A673 (cell line): ENCODE measurements around the gene RAB9B. TPM values are rescaled to one million over a fixed set of nuclear protein-coding genes. Genes with fewer than 3 reads are reported as not detected.

Source experiments
- BruUV-seq: library from RNA; stranded (reverse); fragments of 400-500 nt; replicated peaks from 2 replicates; lab custom pipeline; 2021; lab: Mats Ljungman, UMichigan
- CTCF ChIA-PET: fragments of 300-600 bp; sonication (Branson Sonifier 250); formaldehyde crosslinking; loops from one replicate; lab custom pipeline; 2022; ENCODE audit warnings: antibody characterized with exemption; lab: Charles Lee
- POLR2A ChIA-PET: fragments of 300-600 bp; sonication (Branson Sonifier 250); formaldehyde crosslinking; loops from one replicate; lab custom pipeline; 2022; ENCODE audit warnings: antibody characterized with exemption; ENCODE audit not compliant: low non-redundant PET; lab: Charles Lee
- DNase-seq: peaks from one replicate; pipeline ENCODE4 v3.0.0-alpha.2; 2015; ENCODE audit warnings: low spot score
- H3K27ac ChIP-seq: fragments of 200-600 bp; sonication (generic); 2 replicates; pipeline ENCODE4 v1.5.1; 2016; ENCODE audit warnings: mixed run types, low read depth, mild to moderate bottlenecking, mixed read lengths, antibody characterized with exemption, low read length; ENCODE audit not compliant: poor library complexity, severe bottlenecking
- H3K27me3 ChIP-seq: fragments of 200-600 bp; sonication (generic); replicated peaks from 2 replicates; pipeline ENCODE4 v1.6.1; 2017; ENCODE audit warnings: mixed run types, low read depth, mild to moderate bottlenecking, mixed read lengths, antibody characterized with exemption, low read length; ENCODE audit not compliant: insufficient read depth, poor library complexity
- H3K36me3 ChIP-seq: fragments of 200-600 bp; sonication (generic); 2 replicates; pipeline ENCODE4 v1.6.1; 2016; ENCODE audit warnings: mixed run types, mild to moderate bottlenecking, mixed read lengths, antibody characterized with exemption, low read length; ENCODE audit not compliant: insufficient read depth, poor library complexity, severe bottlenecking
- H3K4me1 ChIP-seq: fragments of 200-600 bp; sonication (generic); 2 replicates; pipeline ENCODE4 v1.6.1; 2017; ENCODE audit warnings: mixed run types, mild to moderate bottlenecking, mixed read lengths, antibody characterized with exemption, low read length; ENCODE audit not compliant: insufficient read depth, poor library complexity, severe bottlenecking
- H3K4me3 ChIP-seq: fragments of 200-600 bp; sonication (generic); 2 replicates; pipeline ENCODE4 v1.5.1; 2016; ENCODE audit warnings: low read depth, mixed run types, mild to moderate bottlenecking, mixed read lengths, low read length; ENCODE audit not compliant: poor library complexity, severe bottlenecking
- H3K9me3 ChIP-seq: fragments of 200-600 bp; sonication (generic); 2 replicates; pipeline ENCODE4 v1.6.1; 2016; ENCODE audit warnings: mixed run types, low read depth, mild to moderate bottlenecking, mixed read lengths, antibody characterized with exemption, low read length; ENCODE audit not compliant: poor library complexity, severe bottlenecking
- CTCF ChIP-seq: fragments of 300-800, 200-600 bp; sonication (generic); conservative IDR thresholded peaks from 2 replicates; pipeline ENCODE4 v1.5.1; 2017; ENCODE audit warnings: low read depth, mild to moderate bottlenecking, antibody characterized with exemption, low read length, moderate library complexity, mixed read lengths
- EZH2 ChIP-seq: fragments of 200-600 bp; sonication (generic); IDR thresholded peaks from 2 replicates; pipeline ENCODE4 v1.6.1; 2017; ENCODE audit warnings: borderline replicate concordance, low read depth, mild to moderate bottlenecking, mixed read lengths, antibody characterized with exemption, low read length; ENCODE audit not compliant: poor library complexity, severe bottlenecking
- intact Hi-C: fragments of 100-400 bp; cut with micrococcal nuclease; formaldehyde crosslinking; loops from one replicate; pipeline ENCODE4 v1.10.0; 2022; ENCODE audit not compliant: unreplicated experiment
- total RNA-seq: library from RNA; stranded (reverse); gene quantifications from 2 replicates; pipeline ENCODE4 v1.2.3, GENCODE V29; 2021

Gene RAB9B
- total RNA-seq, 1 experiment from 2014 or later = 0.67 TPM

- Histone ChIP-seq H3K27ac (no peak overlapping the region), H3K9me3 (no peaks in the 10 kb centered on the region), H3K36me3 (no peaks in the 10 kb centered on the region), H3K4me3 (no peak overlapping the region), H3K4me1 (no peaks in the 10 kb centered on the region), H3K27me3 (peaks cover 19% of the 10 kb centered on the region)
- ChIA-PET POLR2A (no interaction called here), CTCF (no interaction called here)
- no peak for TF ChIP-seq CTCF
- no peak for TF ChIP-seq EZH2
- intact Hi-C loops = no loop called here
- no TSS peak for BruUV-seq
- no peak for DNase-seq
These were observed 51.0 kb downstream of the RAB9B start for GRCh38 chrX:103781062-103781402.

DNA sequence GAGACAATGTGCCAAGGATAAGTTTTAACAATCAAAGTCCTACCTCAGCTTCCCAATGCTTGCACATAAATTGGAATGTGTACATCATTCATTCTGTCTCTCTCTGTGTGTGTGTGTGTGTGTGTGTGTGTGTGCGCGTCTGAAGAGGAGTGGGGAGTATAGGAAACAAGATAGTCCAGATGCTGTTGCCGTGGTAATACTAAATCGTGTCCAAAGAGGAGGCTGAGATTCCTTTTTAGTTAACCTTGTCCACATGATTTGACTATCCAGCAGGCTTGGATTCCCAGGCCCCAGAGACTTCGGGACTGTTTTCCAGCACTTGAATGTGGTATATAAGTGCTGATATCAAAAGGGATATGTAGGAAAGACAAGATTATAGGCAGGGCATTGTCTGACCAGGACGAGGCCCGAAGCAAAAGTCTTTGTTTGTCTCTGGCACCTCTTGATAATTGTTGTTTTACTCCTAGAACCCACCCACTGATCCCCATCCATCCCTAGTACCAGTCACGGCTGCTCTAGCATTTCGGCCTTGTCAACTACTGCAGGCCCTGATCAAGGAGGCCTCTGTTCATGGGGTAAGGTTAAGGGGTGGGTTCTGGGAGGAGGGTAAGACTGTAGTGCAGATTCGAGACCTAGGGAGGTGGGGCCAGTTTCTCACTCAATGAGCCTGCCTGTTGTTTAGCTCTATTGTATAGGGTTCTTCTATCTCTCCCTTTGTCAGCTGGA is 51.6 kb downstream of the RAB9B start:
- CTCF ChIA-PET = no interaction called here
- no TSS peak for BruUV-seq
- no peaks in the 10 kb centered on the region for H3K4me1 ChIP-seq
- peaks cover 24% of the 10 kb centered on the region for H3K27me3 ChIP-seq
- H3K27ac ChIP-seq = no peak overlapping the region
- intact Hi-C loops = no loop called here
- H3K36me3 ChIP-seq = no peaks in the 10 kb centered on the region
- DNase-seq = no peak
- POLR2A ChIA-PET = no interaction called here
- no peak overlapping the region for H3K4me3 ChIP-seq
- TF ChIP-seq CTCF (no peak), EZH2 (no peak)
- H3K9me3 ChIP-seq = no peaks in the 10 kb centered on the region

DNA sequence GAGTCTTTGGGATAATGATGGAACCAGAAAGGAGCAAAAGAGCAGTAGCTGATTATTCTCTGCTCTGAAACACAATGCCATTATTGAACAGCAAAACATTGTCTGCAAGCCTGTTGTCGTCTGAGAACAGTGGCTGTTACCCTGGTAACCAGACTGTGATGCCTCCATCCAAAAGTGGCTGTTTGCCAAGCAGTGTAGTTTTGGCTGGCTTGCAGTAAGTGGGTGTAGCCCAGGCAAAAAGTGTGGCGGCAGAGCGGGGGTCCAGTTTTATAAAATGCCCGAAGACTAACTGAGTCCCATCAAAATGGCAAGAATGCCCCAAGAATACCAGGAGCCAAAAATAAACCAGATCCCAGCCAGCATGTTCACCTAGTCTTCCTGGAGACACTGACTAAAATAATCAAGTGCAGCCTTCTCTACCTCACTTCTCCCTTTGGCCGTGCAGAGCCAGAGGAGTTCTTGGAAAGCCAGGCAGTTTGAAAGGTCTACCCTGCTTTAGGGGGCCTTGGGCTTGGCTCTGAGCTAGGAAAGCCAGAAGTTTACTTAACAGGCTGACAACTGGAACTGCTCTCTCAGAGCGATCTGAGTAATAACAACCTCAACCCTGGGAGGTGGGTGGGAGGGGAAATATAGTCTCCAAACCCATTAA is 52.8 kb downstream of the RAB9B start:
- Histone ChIP-seq H3K27me3 (peaks cover 27% of the 10 kb centered on the region), H3K27ac (no peak overlapping the region), H3K4me1 (no peaks in the 10 kb centered on the region), H3K36me3 (no peaks in the 10 kb centered on the region), H3K9me3 (no peaks in the 10 kb centered on the region), H3K4me3 (no peak overlapping the region)
- CTCF ChIA-PET = no interaction called here
- DNase-seq = no peak
- TF ChIP-seq EZH2 = no peak
- no peak for TF ChIP-seq CTCF
- no TSS peak for BruUV-seq
- POLR2A ChIA-PET = no interaction called here
- intact Hi-C loops = no loop called here
